H1 (cell line): ENCODE results near the gene TOM1L2. TPM values are rescaled to one million over a fixed set of nuclear protein-coding genes. Genes with fewer than 3 reads are reported as not detected.

Experiments
- CHD1 ChIP-seq: IDR thresholded peaks from 2 replicates; pipeline ENCODE4 v1.6.1; 2012; ENCODE audit warnings: low read depth, low read length, improper control_type of control experiment
- CHD7 ChIP-seq: fragments of 300-600 bp; sonication (generic); IDR thresholded peaks from 2 replicates; pipeline ENCODE4 v1.7.1; 2012; ENCODE audit warnings: low read length, moderate library complexity, mild to moderate bottlenecking, inconsistent platforms; ENCODE audit not compliant: insufficient replicate concordance
- KDM5A ChIP-seq: fragments of 200-600 bp; IDR thresholded peaks from 2 replicates; pipeline ENCODE4 v1.7.1; 2012; ENCODE audit warnings: mild to moderate bottlenecking, low read length, inconsistent platforms, mixed read lengths
- PHF8 ChIP-seq: fragments of 200-600 bp; sonication (generic); conservative IDR thresholded peaks from 2 replicates; pipeline ENCODE4 v1.7.1; 2012; ENCODE audit warnings: low read depth, mild to moderate bottlenecking, inconsistent platforms, low read length, moderate library complexity
- polyA plus RNA-seq, 7 experiments: library from polyadenylated mRNA; depleted of rRNA in 3 of 7; stranded (reverse) in 5 of 7; unstranded in 2 of 7; fragments of >200 nt in 5 of 7; fragments of 200-250 nt in 2 of 7; gene quantifications; 1 replicate in 5 of 7; 2 replicates in 1 of 7; 4 replicates in 1 of 7; pipeline versions ENCODE4 v1.2.1 to v1.2.3, GENCODE V29; 2011 to 2013; ENCODE audit warnings: missing spikeins in 2 of 7, mixed read lengths in 2 of 7
- total RNA-seq: library from RNA; stranded (reverse); fragmentation: NEBNext Ultra II Directional; extraction: Animal tissue kit (Norgen Biotek cat#: 25700); gene quantifications from 2 replicates; pipeline ENCODE4 v1.2.1, GENCODE V29; 2021

Gene TOM1L2
- total and polyA plus RNA-seq, 2 of the 8 experiments (the other 6 are each of a cell fraction or from before 2014, with no cell fraction given), result 2.0 to 3.4 TPM

- TF ChIP-seq PHF8 (no peak), CHD7 (no peak), CHD1 (no peak), KDM5A (no peak)
Measured at GRCh38 chr17:17889922-17890321, 82.3 kb downstream of the TOM1L2 start (continued).
